HCT116 (cell line): Measurements from ENCODE around the gene BCL7A.

Experiments
- EZH2phosphoT487 ChIP-seq: fragments of 200-600 bp; IDR thresholded peaks from 2 replicates; pipeline ENCODE4 v1.6.1; 2018; ENCODE audit warnings: antibody characterized with exemption, borderline replicate concordance
- POLR2A ChIP-seq: IDR thresholded peaks from 2 replicates; pipeline ENCODE4 v1.7.0; 2011; ENCODE audit warnings: borderline replicate concordance; ENCODE audit not compliant: insufficient read depth, insufficient read length; ENCODE audit errors: extremely low read depth
- POLR2AphosphoS5 ChIP-seq: IDR thresholded peaks from 2 replicates; pipeline ENCODE4 v1.6.1; 2011; ENCODE audit warnings: mild to moderate bottlenecking, low read depth, low read length, moderate library complexity
- RAD21 ChIP-seq: IDR thresholded peaks from 2 replicates; pipeline ENCODE4 v1.6.1; 2012; ENCODE audit warnings: low read depth, mild to moderate bottlenecking
- SP1 ChIP-seq: IDR thresholded peaks from 2 replicates; pipeline ENCODE4 v1.6.1; 2012; ENCODE audit warnings: low read depth
- TCF7L2 ChIP-seq: IDR thresholded peaks from 2 replicates; pipeline ENCODE4 v1.7.0; 2011; ENCODE audit warnings: borderline replicate concordance, inconsistent platforms; ENCODE audit not compliant: insufficient read depth, insufficient read length; ENCODE audit errors: extremely low read depth
- YY1 ChIP-seq: IDR thresholded peaks from 2 replicates; pipeline ENCODE4 v1.6.1; 2011; ENCODE audit warnings: low read length, low read depth, moderate library complexity, mild to moderate bottlenecking; ENCODE audit not compliant: insufficient replicate concordance; ENCODE audit errors: extremely low read depth
- ZNF274 ChIP-seq: fragments of 200-500 bp; sonication (Bioruptor generic); IDR thresholded peaks from 2 replicates; pipeline ENCODE4 v1.6.1; 2014; ENCODE audit warnings: mild to moderate bottlenecking, low read depth, low read length, inconsistent platforms
- TF ChIP-seq, protein P1 (sequence below), 3 experiments: fragments of 200-600 bp in 1 of 3; sonication (generic) in 1 of 3; IDR thresholded peaks in 2 of 3; conservative IDR thresholded peaks in 1 of 3; 2 replicates each; pipeline ENCODE4 v1.5.1; 2012 to 2017; ENCODE audit warnings: low read depth in 2 of 3, low read length in 2 of 3, antibody characterized with exemption in 1 of 3, borderline replicate concordance in 1 of 3, control low read depth in 1 of 3, mild to moderate bottlenecking in 1 of 3, mixed read lengths in 1 of 3, mixed run types in 1 of 3, moderate library complexity in 1 of 3; ENCODE audit not compliant: insufficient read depth in 1 of 3
- TF ChIP-seq, protein P2 (sequence below): IDR thresholded peaks from 2 replicates; pipeline ENCODE4 v1.6.1; 2012

DNA sequence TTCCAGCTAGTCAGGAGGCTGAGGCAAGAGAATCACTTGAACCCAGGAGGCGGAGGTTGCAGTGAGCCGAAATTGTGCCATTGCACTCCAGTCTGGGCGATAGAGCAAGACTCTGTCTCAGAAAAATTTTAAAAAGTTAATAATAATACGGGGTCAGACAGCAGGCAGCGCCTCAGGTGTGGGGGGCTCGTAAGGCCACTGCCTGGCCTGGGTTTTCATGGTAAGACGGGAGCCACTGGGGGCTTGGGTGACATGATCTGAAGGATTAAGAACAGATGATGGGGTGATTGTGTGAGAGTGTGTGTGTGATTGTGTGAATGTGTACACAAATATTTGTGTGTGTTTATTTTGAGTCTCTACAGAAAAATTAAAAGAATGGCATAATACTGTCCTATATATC is 23.6 kb downstream of the BCL7A start:
- TF ChIP-seq SP1: no peak
- TF ChIP-seq, protein P1, sequence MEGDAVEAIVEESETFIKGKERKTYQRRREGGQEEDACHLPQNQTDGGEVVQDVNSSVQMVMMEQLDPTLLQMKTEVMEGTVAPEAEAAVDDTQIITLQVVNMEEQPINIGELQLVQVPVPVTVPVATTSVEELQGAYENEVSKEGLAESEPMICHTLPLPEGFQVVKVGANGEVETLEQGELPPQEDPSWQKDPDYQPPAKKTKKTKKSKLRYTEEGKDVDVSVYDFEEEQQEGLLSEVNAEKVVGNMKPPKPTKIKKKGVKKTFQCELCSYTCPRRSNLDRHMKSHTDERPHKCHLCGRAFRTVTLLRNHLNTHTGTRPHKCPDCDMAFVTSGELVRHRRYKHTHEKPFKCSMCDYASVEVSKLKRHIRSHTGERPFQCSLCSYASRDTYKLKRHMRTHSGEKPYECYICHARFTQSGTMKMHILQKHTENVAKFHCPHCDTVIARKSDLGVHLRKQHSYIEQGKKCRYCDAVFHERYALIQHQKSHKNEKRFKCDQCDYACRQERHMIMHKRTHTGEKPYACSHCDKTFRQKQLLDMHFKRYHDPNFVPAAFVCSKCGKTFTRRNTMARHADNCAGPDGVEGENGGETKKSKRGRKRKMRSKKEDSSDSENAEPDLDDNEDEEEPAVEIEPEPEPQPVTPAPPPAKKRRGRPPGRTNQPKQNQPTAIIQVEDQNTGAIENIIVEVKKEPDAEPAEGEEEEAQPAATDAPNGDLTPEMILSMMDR (IDR thresholded peaks at IDR 0.05 in 2 of 3, conservative IDR thresholded peaks at IDR 0.05 in 1 of 3; ENCODE audit: borderline replicate concordance in 1 of 3, insufficient read depth in 1 of 3, low read depth in 2 of 3, low read length in 2 of 3): no peak
- TF ChIP-seq ZNF274: no peak
- no peak for TF ChIP-seq EZH2phosphoT487
- TF ChIP-seq RAD21: no peak
- TF ChIP-seq, protein P2, sequence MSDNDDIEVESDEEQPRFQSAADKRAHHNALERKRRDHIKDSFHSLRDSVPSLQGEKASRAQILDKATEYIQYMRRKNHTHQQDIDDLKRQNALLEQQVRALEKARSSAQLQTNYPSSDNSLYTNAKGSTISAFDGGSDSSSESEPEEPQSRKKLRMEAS: no peak
- TF ChIP-seq POLR2A: no peak
- no peak for TF ChIP-seq YY1
- TF ChIP-seq POLR2AphosphoS5: no peak
- no peak for TF ChIP-seq TCF7L2
